ENCODE measurements around the gene CENPT. TPM values are rescaled to one million over a fixed set of nuclear protein-coding genes. Genes with fewer than 3 reads are reported as not detected.

CENPT gene
- total and polyA plus RNA-seq, 2 donors = 16.5 to 49.4 TPM

- DNase-seq (ENCODE audit: extremely low spot score) = no peak
- Histone ChIP-seq H3K4me1 (ENCODE audit: insufficient read depth) (no peaks in the 10 kb centered on the region), H3K27ac (ENCODE audit: low read depth) (no peak overlapping the region), H3K36me3 (ENCODE audit: insufficient read depth) (peaks cover 14% of the 10 kb centered on the region), H3K4me3 (ENCODE audit: low read depth, low read length) (no peak overlapping the region)
- 74% methylated on average over 18 of the region's 18 CpGs for WGBS
These were observed 35.1 kb upstream of the CENPT start for GRCh38 chr16:67882374-67883145.

GRCh38 chr16:67881621-67882161 is 34.2 kb upstream of the CENPT start:
- no peak overlapping the region for H3K4me3 ChIP-seq (ENCODE audit: low read depth, low read length)
- H3K27ac ChIP-seq (ENCODE audit: low read depth) = no peak overlapping the region
- no peaks in the 10 kb centered on the region for H3K4me1 ChIP-seq (ENCODE audit: insufficient read depth)
- no peak for DNase-seq (ENCODE audit: extremely low spot score)
- peaks cover 15% of the 10 kb centered on the region for H3K36me3 ChIP-seq (ENCODE audit: insufficient read depth)
- WGBS = 89% methylated on average over 21 of the region's 21 CpGs

DNA sequence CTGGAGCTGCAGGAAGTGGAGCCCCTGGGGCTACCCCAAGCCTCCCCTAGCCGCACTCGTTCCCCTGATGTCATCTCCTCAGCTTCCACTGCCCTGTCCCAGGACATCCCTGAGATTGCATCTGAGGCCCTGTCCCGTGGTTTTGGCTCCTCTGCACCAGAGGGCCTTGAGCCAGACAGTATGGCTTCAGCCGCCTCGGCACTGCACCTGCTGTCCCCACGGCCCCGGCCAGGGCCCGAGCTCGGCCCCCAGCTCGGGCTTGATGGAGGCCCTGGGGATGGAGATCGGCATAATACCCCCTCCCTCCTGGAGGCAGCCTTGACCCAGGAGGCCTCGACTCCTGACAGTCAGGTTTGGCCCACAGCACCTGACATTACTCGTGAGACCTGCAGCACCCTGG is 33.1 kb upstream of the CENPT start:
- 90% methylated on average over 13 of the region's 13 CpGs for WGBS
- H3K36me3 ChIP-seq (ENCODE audit: insufficient read depth) = peaks cover 15% of the 10 kb centered on the region
- no peaks in the 10 kb centered on the region for H3K4me1 ChIP-seq (ENCODE audit: insufficient read depth)
- H3K27ac ChIP-seq (ENCODE audit: low read depth) = no peak overlapping the region
- no peak for DNase-seq (ENCODE audit: extremely low spot score)
- H3K4me3 ChIP-seq (ENCODE audit: low read depth, low read length) = no peak overlapping the region

- WGBS = 85% methylated on average over 5 of the region's 5 CpGs
- H3K36me3 ChIP-seq (ENCODE audit: insufficient read depth) = peaks cover 15% of the 10 kb centered on the region
- no peak for DNase-seq (ENCODE audit: extremely low spot score)
- H3K4me1 ChIP-seq (ENCODE audit: insufficient read depth) = no peaks in the 10 kb centered on the region
- H3K4me3 ChIP-seq (ENCODE audit: low read depth, low read length) = no peak overlapping the region
- H3K27ac ChIP-seq (ENCODE audit: low read depth) = no peak overlapping the region
These were observed 32.4 kb upstream of the CENPT start for GRCh38 chr16:67879936-67880335.

DNA sequence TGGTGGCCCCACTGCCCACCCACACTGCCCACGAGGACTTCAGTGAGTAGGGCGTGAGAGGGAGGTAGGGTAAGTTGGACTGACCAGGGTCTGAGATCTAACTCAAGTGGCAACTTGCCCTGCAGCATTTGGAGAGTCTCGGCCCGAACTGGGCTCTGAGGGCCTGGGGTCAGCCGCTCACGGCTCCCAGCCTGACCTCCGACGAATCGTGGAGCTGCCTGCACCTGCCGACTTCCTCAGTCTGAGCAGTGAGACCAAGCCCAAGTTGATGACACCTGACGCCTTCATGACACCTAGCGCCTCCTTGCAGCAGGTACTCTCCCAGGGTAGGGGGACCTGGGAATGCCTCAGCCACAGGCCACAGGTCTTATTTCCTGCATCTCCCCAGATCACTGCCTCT is 32.0 kb upstream of the CENPT start:
- H3K27ac ChIP-seq (ENCODE audit: low read depth) = no peak overlapping the region
- H3K36me3 ChIP-seq (ENCODE audit: insufficient read depth) = peaks cover 15% of the 10 kb centered on the region
- 93% methylated on average over 12 of the region's 12 CpGs for WGBS
- H3K4me3 ChIP-seq (ENCODE audit: low read depth, low read length) = no peak overlapping the region
- DNase-seq (ENCODE audit: extremely low spot score) = no peak
- H3K4me1 ChIP-seq (ENCODE audit: insufficient read depth) = peaks cover under 1% of the 10 kb centered on the region

- no peak overlapping the region for H3K4me3 ChIP-seq (ENCODE audit: low read depth, low read length)
- peaks cover 15% of the 10 kb centered on the region for H3K36me3 ChIP-seq (ENCODE audit: insufficient read depth)
- DNase-seq (ENCODE audit: extremely low spot score) = no peak
- WGBS = 97% methylated on average over 9 of the region's 9 CpGs
- no peak overlapping the region for H3K27ac ChIP-seq (ENCODE audit: low read depth)
- peaks cover 2% of the 10 kb centered on the region for H3K4me1 ChIP-seq (ENCODE audit: insufficient read depth)
These were observed 31.4 kb upstream of the CENPT start for GRCh38 chr16:67878846-67879245.

DNA sequence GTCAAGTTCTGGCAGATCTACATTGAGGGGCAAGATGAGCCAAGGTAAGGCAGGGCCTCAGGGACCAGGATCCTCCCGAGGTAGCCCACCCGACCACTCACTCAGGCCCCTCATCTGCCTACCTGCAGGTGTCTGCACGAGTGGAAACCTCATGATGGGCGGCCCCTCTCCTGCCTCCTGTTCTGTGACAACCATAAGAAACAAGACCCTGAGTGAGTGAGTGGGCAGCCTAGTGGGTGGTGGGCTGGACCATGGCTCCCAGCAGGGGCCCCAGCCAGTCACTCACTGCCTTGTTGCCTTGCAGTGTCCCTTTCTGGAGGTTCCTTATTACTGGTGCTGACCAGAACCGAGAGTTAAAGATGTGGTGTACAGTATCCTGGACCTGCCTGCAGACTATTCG is 30.7 kb upstream of the CENPT start:
- Histone ChIP-seq H3K4me3 (ENCODE audit: low read depth, low read length) (no peak overlapping the region), H3K27ac (ENCODE audit: low read depth) (no peak overlapping the region), H3K4me1 (ENCODE audit: insufficient read depth) (peaks cover 2% of the 10 kb centered on the region), H3K36me3 (ENCODE audit: insufficient read depth) (peaks cover 15% of the 10 kb centered on the region)
- DNase-seq (ENCODE audit: extremely low spot score) = no peak
- 94% methylated on average over 6 of the region's 6 CpGs for WGBS

GRCh38 chr16:67877064-67877463 is 29.6 kb upstream of the CENPT start:
- H3K27ac ChIP-seq (ENCODE audit: low read depth) = no peak overlapping the region
- peaks cover 15% of the 10 kb centered on the region for H3K36me3 ChIP-seq (ENCODE audit: insufficient read depth)
- H3K4me3 ChIP-seq (ENCODE audit: low read depth, low read length) = no peak overlapping the region
- no peak for DNase-seq (ENCODE audit: extremely low spot score)
- H3K4me1 ChIP-seq (ENCODE audit: insufficient read depth) = peaks cover 2% of the 10 kb centered on the region
- 92% methylated on average over 11 of the region's 11 CpGs for WGBS

DNA sequence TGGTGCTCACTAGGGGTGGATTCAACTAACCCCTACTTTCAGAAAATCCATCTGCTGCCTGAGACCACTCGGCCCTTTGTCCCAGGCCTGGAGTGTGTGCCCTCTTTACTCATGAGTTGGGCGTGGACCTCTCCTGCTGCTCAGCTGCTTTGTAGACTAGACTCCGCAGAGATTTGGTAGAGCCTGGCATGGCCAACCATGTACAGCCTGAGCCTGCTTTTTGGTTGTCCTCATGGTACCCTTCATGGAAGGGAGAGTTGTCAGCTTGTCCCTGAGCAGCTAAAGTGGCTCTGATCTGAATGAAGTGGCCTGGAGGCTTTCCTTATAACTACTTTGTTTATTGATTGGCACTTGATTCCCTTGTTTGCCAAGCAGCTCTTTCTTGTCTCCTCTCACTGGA is 26.9 kb upstream of the CENPT start:
- DNase-seq (ENCODE audit: extremely low spot score) = no peak
- H3K4me3 ChIP-seq (ENCODE audit: low read depth, low read length) = no peak overlapping the region
- H3K4me1 ChIP-seq (ENCODE audit: insufficient read depth) = peaks cover 2% of the 10 kb centered on the region
- peaks cover 4% of the 10 kb centered on the region for H3K36me3 ChIP-seq (ENCODE audit: insufficient read depth)
- H3K27ac ChIP-seq (ENCODE audit: low read depth) = no peak overlapping the region
- WGBS = 71% methylated on average over 3 of the region's 3 CpGs

DNA sequence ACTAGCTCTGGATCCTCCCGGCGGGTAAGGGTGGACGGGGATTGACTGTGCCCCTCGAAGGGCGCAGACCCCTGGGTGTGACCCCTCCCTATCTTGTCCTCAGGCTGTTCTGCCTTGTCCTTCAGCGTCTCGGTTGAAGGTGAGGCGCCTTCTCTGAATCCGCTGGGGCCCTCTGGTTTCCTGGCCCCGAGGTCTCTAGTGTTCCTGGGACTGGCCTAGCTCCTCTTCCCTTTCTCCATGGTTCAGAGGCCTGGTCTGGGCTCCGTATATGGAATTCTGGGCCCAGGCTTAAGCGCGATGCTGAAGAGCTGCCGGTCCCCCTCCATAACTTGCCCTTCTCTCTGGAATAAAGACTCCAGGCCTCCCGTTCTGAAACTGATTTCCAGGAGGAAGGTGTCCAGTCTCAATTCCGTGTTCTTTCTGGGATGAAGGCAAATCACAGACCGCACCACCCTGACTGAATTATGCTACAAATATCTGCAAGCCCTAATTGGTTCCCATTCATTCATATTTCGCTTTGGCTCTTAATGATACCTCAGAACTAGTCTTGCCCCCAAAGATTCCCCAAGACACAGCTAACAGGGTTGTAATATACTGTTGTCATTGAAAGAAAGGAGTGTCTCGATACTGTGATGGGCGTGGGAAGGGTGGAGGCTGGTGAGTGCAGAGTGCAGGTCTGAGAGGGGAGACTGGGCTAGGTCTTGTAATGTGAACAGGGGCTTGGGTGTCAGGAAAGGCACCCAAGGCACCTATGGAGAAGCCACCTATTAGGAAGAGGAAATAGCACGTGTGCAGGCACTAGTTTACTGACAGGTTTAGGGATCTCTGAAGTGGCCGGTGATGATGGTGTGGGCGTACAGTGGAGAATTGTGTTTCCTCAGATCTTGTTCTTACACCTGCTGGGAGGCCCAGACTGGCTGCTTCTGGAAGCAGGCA is 26.2 kb upstream of the CENPT start:
- 14% methylated on average over 23 of the region's 23 CpGs for WGBS
- H3K4me3 ChIP-seq (ENCODE audit: low read depth, low read length) = peak overlapping the region; percentile 94
- H3K27ac ChIP-seq (ENCODE audit: low read depth) = peak overlapping the region; percentile 76
- H3K4me1 ChIP-seq (ENCODE audit: insufficient read depth) = peaks cover 2% of the 10 kb centered on the region
- no peak for DNase-seq (ENCODE audit: extremely low spot score)
- H3K36me3 ChIP-seq (ENCODE audit: insufficient read depth) = peaks cover 4% of the 10 kb centered on the region

GRCh38 chr16:67872631-67873434 is 25.3 kb upstream of the CENPT start, which contains the start of gene EDC4:
Gene EDC4 (plus strand): TSS chr16:67873052. CDS start chr16:67873262, 210 bp downstream.
- H3K27ac ChIP-seq (ENCODE audit: low read depth) = peak within 1 kb of the TSS; percentile 76
- peaks cover 4% of the 10 kb centered on the region for H3K36me3 ChIP-seq (ENCODE audit: insufficient read depth)
- DNase-seq (ENCODE audit: extremely low spot score) = no peak
- H3K4me3 ChIP-seq (ENCODE audit: low read depth, low read length) = peak within 1 kb of the TSS; percentile 94
- peaks cover 2% of the 10 kb centered on the region for H3K4me1 ChIP-seq (ENCODE audit: insufficient read depth)
- 2% methylated on average over 72 of the region's 72 CpGs for WGBS

GRCh38 chr16:67872131-67872630 is 24.7 kb upstream of the CENPT start:
- Histone ChIP-seq H3K4me3 (ENCODE audit: low read depth, low read length) (no peak overlapping the region), H3K36me3 (ENCODE audit: insufficient read depth) (no peaks in the 10 kb centered on the region), H3K4me1 (ENCODE audit: insufficient read depth) (peaks cover 2% of the 10 kb centered on the region), H3K27ac (ENCODE audit: low read depth) (no peak overlapping the region)
- WGBS = 53% methylated on average over 2 of the region's 2 CpGs
- no peak for DNase-seq (ENCODE audit: extremely low spot score)

DNA sequence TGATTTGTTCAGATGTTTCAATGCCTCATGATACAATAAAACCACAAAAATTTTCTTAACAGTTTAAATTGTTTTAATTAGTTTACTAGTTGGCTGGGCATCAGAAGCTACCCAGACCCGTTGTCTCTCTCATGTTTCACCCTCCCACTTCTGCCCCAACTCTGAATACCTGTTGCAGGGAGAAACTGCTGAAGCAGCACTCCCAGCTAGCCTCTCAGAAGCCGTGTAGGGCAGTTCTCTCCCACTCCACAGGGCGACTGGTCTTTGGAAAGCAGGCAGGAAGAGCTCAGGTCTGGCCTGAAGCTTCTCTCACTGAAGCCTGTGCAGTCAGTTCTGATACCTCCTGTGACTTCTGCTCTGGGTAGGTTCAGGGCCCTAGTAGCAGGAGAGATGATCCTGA is 23.8 kb upstream of the CENPT start:
- no peak overlapping the region for H3K27ac ChIP-seq (ENCODE audit: low read depth)
- no peak for DNase-seq (ENCODE audit: extremely low spot score)
- WGBS = 73% methylated on average over 3 of the region's 3 CpGs
- H3K4me3 ChIP-seq (ENCODE audit: low read depth, low read length) = no peak overlapping the region
- H3K36me3 ChIP-seq (ENCODE audit: insufficient read depth) = no peaks in the 10 kb centered on the region
- peaks cover 2% of the 10 kb centered on the region for H3K4me1 ChIP-seq (ENCODE audit: insufficient read depth)
